Neuronal stem cell (in vitro differentiated cells): ENCODE results near the gene ELMO1.

Source experiments
- DNase-seq: peaks from one replicate; pipeline ENCODE4 v3.0.0-alpha.2; 2013; ENCODE audit warnings: low spot score
- H2AFZ ChIP-seq: one replicate; pipeline ENCODE4 v1.6.1; 2013; ENCODE audit warnings: mild to moderate bottlenecking, low read length, inconsistent platforms
- H2AK5ac ChIP-seq: 2 replicates; pipeline ENCODE4 v1.6.1; 2013; ENCODE audit warnings: low read depth, mild to moderate bottlenecking, inconsistent platforms, low read length, moderate library complexity, mixed read lengths
- H2BK120ac ChIP-seq: 2 replicates; pipeline ENCODE4 v1.6.1; 2013; ENCODE audit warnings: low read depth, mild to moderate bottlenecking, inconsistent platforms, low read length, moderate library complexity, mixed read lengths
- H2BK12ac ChIP-seq: one replicate; pipeline ENCODE4 v1.6.1; 2013; ENCODE audit warnings: low read length, inconsistent platforms
- H2BK15ac ChIP-seq: 2 replicates; pipeline ENCODE4 v1.6.1; 2013; ENCODE audit warnings: mild to moderate bottlenecking, low read length, inconsistent platforms, mixed read lengths
- H2BK5ac ChIP-seq: one replicate; pipeline ENCODE4 v1.6.1; 2013; ENCODE audit warnings: inconsistent platforms, mild to moderate bottlenecking, low read length, moderate library complexity
- H3K14ac ChIP-seq: one replicate; pipeline ENCODE4 v1.6.1; 2013; ENCODE audit warnings: low read length, inconsistent platforms
- H3K18ac ChIP-seq: 2 replicates; pipeline ENCODE4 v1.6.1; 2013; ENCODE audit warnings: low read length, inconsistent platforms
- H3K23ac ChIP-seq: 2 replicates; pipeline ENCODE4 v1.6.1; 2013; ENCODE audit warnings: low read depth, mild to moderate bottlenecking, mixed read lengths, low read length, inconsistent platforms; ENCODE audit not compliant: poor library complexity
- H3K27ac ChIP-seq: replicated peaks from 3 replicates; pipeline ENCODE4 v1.5.1; 2013; ENCODE audit warnings: low read length, inconsistent platforms
- H3K27me3 ChIP-seq, 3 experiments: 2 replicates each; pipeline ENCODE4 v1.6.1; 2013; ENCODE audit warnings: low read length in 3 of 3, mild to moderate bottlenecking in 2 of 3, inconsistent platforms in 1 of 3, low read depth in 1 of 3, mixed read lengths in 1 of 3, moderate library complexity in 1 of 3; ENCODE audit not compliant: control insufficient read depth in 3 of 3, insufficient read depth in 3 of 3
- H3K36me3 ChIP-seq, 2 donors: replicated peaks in 1 of 2; 2 replicates each; pipeline ENCODE4 v1.6.1; 2013; ENCODE audit warnings: low read length in 2 of 2; ENCODE audit not compliant: control insufficient read depth in 2 of 2, insufficient read depth in 2 of 2
- H3K4ac ChIP-seq: 2 replicates; pipeline ENCODE4 v1.6.1; 2013; ENCODE audit warnings: inconsistent platforms, mild to moderate bottlenecking, low read length, moderate library complexity
- H3K4me1 ChIP-seq, 2 donors: 1 replicate in 1 of 2; 2 replicates in 1 of 2; pipeline ENCODE4 v1.6.1; 2013; ENCODE audit warnings: low read length in 2 of 2, low read depth in 1 of 2; ENCODE audit not compliant: control insufficient read depth in 2 of 2, insufficient read depth in 1 of 2
- H3K4me2 ChIP-seq: one replicate; pipeline ENCODE4 v1.6.1; 2013; ENCODE audit warnings: mild to moderate bottlenecking, low read length, inconsistent platforms; ENCODE audit not compliant: insufficient read depth, poor library complexity, severe bottlenecking
- H3K4me3 ChIP-seq, 2 donors: 2 replicates each; pipeline ENCODE4 v1.5.1; 2013; ENCODE audit warnings: low read length in 2 of 2, mild to moderate bottlenecking in 2 of 2, inconsistent platforms in 1 of 2, moderate library complexity in 1 of 2
- H3K79me1 ChIP-seq: one replicate; pipeline ENCODE4 v1.6.1; 2013; ENCODE audit warnings: low read depth, mild to moderate bottlenecking, inconsistent platforms, low read length, moderate library complexity
- H3K9ac ChIP-seq: one replicate; pipeline ENCODE4 v1.6.1; 2013; ENCODE audit warnings: mild to moderate bottlenecking, low read depth, low read length, inconsistent platforms; ENCODE audit not compliant: poor library complexity
- H3K9me3 ChIP-seq, 2 donors: replicated peaks in 1 of 2; 2 replicates each; pipeline versions ENCODE3 to v1.6.1; 2013; ENCODE audit warnings: low read length in 2 of 2, mild to moderate bottlenecking in 2 of 2, inconsistent platforms in 1 of 2, low read depth in 1 of 2, mixed read lengths in 1 of 2, moderate library complexity in 1 of 2; ENCODE audit not compliant: control insufficient read depth in 2 of 2, insufficient read depth in 1 of 2
- H4K8ac ChIP-seq: one replicate; pipeline ENCODE4 v1.6.1; 2013; ENCODE audit warnings: low read depth, mild to moderate bottlenecking, inconsistent platforms, low read length, moderate library complexity
- H4K91ac ChIP-seq: one replicate; pipeline ENCODE4 v1.6.1; 2013; ENCODE audit warnings: low read length, low read depth, mild to moderate bottlenecking, inconsistent platforms; ENCODE audit not compliant: poor library complexity
- WGBS, 2 donors: extraction: QIAGEN DNeasy Blood & Tissue Kit; methylation state at CpG; one replicate each; pipeline ENCODE4 v1.1.7; 2013; ENCODE audit warnings: missing lambda C conversion rate in 2 of 2, mixed read lengths in 1 of 2; ENCODE audit not compliant: insufficient read length in 2 of 2, insufficient replicate concordance in 1 of 2; ENCODE audit errors: extremely low coverage in 2 of 2; 5-methylcytosine and 5-hydroxymethylcytosine counted together

Gene ELMO1

GRCh38 chr7:37315772-37316715, 132.6 kb downstream of the ELMO1 start:
- no CpG with 5 or more reads among the region's 5 CpGs for WGBS, 2 donors
- no peaks in the 10 kb centered on the region for H3K4me1 ChIP-seq
- no peak overlapping the region for H3K23ac ChIP-seq
- H2BK5ac ChIP-seq, result no peak overlapping the region
- H3K18ac ChIP-seq, result no peak overlapping the region
- H2BK120ac ChIP-seq, result no peak overlapping the region
- H3K27me3 ChIP-seq, result no peaks in the 10 kb centered on the region
- H3K9ac ChIP-seq, result no peak overlapping the region
- no peak overlapping the region for H2AK5ac ChIP-seq
- H2BK15ac ChIP-seq, result no peak overlapping the region
- H4K91ac ChIP-seq, result no peak overlapping the region
- H2BK12ac ChIP-seq, result no peak overlapping the region
- H3K79me1 ChIP-seq, result no peaks in the 10 kb centered on the region
- H3K9me3 ChIP-seq, result peaks cover 0 to 5% of the 10 kb centered on the region in 2 donors
- H3K27ac ChIP-seq, result no peak overlapping the region
- no peak overlapping the region for H3K4ac ChIP-seq
- no peaks in the 10 kb centered on the region for H3K36me3 ChIP-seq
- DNase-seq, result no peak
- H3K4me2 ChIP-seq, result no peak overlapping the region
- H4K8ac ChIP-seq, result no peak overlapping the region
- no peak overlapping the region for H3K14ac ChIP-seq
- H3K4me3 ChIP-seq, result no peak overlapping the region
- no peak overlapping the region for H2AFZ ChIP-seq

DNA sequence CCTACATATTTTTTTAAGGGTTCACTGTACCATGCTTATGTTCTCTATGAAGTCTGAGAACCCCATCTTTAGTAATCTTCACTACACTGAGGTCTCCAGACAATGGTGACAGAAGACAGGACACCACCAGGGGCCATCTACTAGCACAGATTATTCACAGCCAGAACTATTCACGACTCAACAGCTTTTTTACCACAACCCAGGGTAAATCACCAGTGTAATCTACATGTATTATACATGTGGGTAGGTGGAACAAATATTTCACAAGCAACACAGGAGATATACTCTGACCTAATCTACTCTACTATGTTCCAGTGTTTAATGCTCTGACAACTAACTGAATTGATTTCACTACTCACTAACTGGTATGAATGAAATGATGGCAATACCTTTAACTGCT, 136.1 kb downstream of the ELMO1 start:
- no peak overlapping the region for H3K9ac ChIP-seq
- no peak overlapping the region for H3K4me2 ChIP-seq
- H3K36me3 ChIP-seq, result no peaks in the 10 kb centered on the region
- no peaks in the 10 kb centered on the region for H3K27me3 ChIP-seq
- peaks cover 0 to 10% of the 10 kb centered on the region in 2 donors for H3K9me3 ChIP-seq
- H3K14ac ChIP-seq, result no peak overlapping the region
- no CpG with 5 or more reads among the region's 1 CpG for WGBS, 2 donors
- no peak overlapping the region for H4K8ac ChIP-seq
- H2BK12ac ChIP-seq, result no peak overlapping the region
- no peak overlapping the region for H3K23ac ChIP-seq
- no peaks in the 10 kb centered on the region for H3K79me1 ChIP-seq
- H3K18ac ChIP-seq, result no peak overlapping the region
- no peak overlapping the region for H3K4ac ChIP-seq
- H4K91ac ChIP-seq, result no peak overlapping the region
- no peak overlapping the region for H2BK15ac ChIP-seq
- peaks cover 4 to 5% of the 10 kb centered on the region in 2 donors for H3K4me1 ChIP-seq
- no peak overlapping the region for H2AFZ ChIP-seq
- H3K27ac ChIP-seq, result no peak overlapping the region
- no peak overlapping the region for H2AK5ac ChIP-seq
- no peak for DNase-seq
- H2BK5ac ChIP-seq, result no peak overlapping the region
- no peak overlapping the region for H3K4me3 ChIP-seq
- no peak overlapping the region for H2BK120ac ChIP-seq

DNA sequence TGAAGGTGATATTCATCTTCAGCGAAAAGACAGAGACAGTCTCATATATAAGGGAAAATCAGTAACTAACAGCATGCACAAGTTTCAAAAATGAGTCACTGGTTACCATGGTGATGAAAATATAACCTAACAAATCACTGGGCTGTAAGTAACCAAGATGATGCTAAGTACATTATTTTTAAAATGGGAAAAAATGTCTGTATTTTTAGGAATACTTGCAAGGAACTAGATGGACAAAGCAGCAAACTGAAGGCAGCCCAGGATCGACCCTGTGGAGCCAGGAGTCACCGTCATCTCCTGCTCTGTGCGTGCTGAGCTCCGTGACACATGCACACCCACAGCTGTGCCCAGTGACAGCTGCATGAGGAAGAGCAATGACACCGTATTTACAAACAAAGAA, 137.3 kb downstream of the ELMO1 start:
- Histone ChIP-seq H3K79me1 (no peaks in the 10 kb centered on the region), H4K8ac (no peak overlapping the region), H3K27ac (no peak overlapping the region), H3K18ac (no peak overlapping the region), H3K36me3 (no peaks in the 10 kb centered on the region), H3K4me3 (no peak overlapping the region), H2BK5ac (no peak overlapping the region), H3K27me3 (no peaks in the 10 kb centered on the region), H3K4me2 (no peak overlapping the region), H2AFZ (no peak overlapping the region), H3K9ac (no peak overlapping the region), H2BK15ac (no peak overlapping the region), H4K91ac (no peak overlapping the region), H2BK12ac (no peak overlapping the region), H3K4me1 (peaks cover 4 to 5% of the 10 kb centered on the region in 2 donors), H3K9me3 (peaks cover 0 to 10% of the 10 kb centered on the region in 2 donors), H3K14ac (no peak overlapping the region), H2AK5ac (no peak overlapping the region), H2BK120ac (no peak overlapping the region), H3K4ac (no peak overlapping the region), H3K23ac (no peak overlapping the region)
- no peak for DNase-seq
- no CpG with 5 or more reads among the region's 6 CpGs for WGBS, 2 donors

GRCh38 chr7:37310327-37311080, 138.2 kb downstream of the ELMO1 start:
- H3K79me1 ChIP-seq, result no peaks in the 10 kb centered on the region
- WGBS, 2 donors, result no CpG with 5 or more reads among the region's 3 CpGs
- H3K4me1 ChIP-seq, result peaks cover 4 to 5% of the 10 kb centered on the region in 2 donors

More at GRCh38 chr7:37310327-37311080, 138.2 kb downstream of the ELMO1 start:
- Histone ChIP-seq H3K27me3 (no peaks in the 10 kb centered on the region), H3K4ac (no peak overlapping the region), H2BK120ac (no peak overlapping the region), H3K27ac (no peak overlapping the region), H3K9me3 (peaks cover 0 to 10% of the 10 kb centered on the region in 2 donors), H2AFZ (no peak overlapping the region), H3K4me2 (no peak overlapping the region), H4K91ac (no peak overlapping the region), H3K18ac (no peak overlapping the region), H3K4me3 (no peak overlapping the region), H4K8ac (no peak overlapping the region), H3K14ac (no peak overlapping the region), H2BK12ac (no peak overlapping the region), H3K36me3 (no peaks in the 10 kb centered on the region), H2AK5ac (no peak overlapping the region), H3K23ac (no peak overlapping the region), H2BK15ac (no peak overlapping the region), H2BK5ac (no peak overlapping the region), H3K9ac (no peak overlapping the region)
- DNase-seq, result no peak
